HFFc6 (cell line): ENCODE data around the gene KIF18A. TPM values are rescaled to one million over a fixed set of nuclear protein-coding genes. Genes with fewer than 3 reads are reported as not detected.

Experiments used
- DNase-seq: peaks from one replicate; pipeline ENCODE4 v3.0.0-alpha.2; 2018
- H3K27ac Mint-ChIP-seq: 2 replicates; pipeline ENCODE4 v1.8.0; 2020; ENCODE audit warnings: mild to moderate bottlenecking, mixed read lengths
- H3K27me3 Mint-ChIP-seq: 2 replicates; pipeline ENCODE4 v1.8.0; 2021; ENCODE audit warnings: mild to moderate bottlenecking, moderate library complexity, mixed read lengths; ENCODE audit not compliant: insufficient read depth
- H3K36me3 Mint-ChIP-seq: 2 replicates; pipeline ENCODE4 v1.8.0; 2021; ENCODE audit warnings: low read depth, mixed read lengths
- H3K4me1 Mint-ChIP-seq: 2 replicates; pipeline ENCODE4 v1.8.0; 2020; ENCODE audit warnings: low read depth, mixed read lengths
- H3K4me3 Mint-ChIP-seq: 2 replicates; pipeline ENCODE4 v1.8.0; 2020; ENCODE audit warnings: mild to moderate bottlenecking, moderate library complexity, mixed read lengths
- H3K9me3 Mint-ChIP-seq: 2 replicates; pipeline ENCODE4 v1.8.0; 2020; ENCODE audit warnings: mild to moderate bottlenecking, mixed read lengths
- total RNA-seq, 6 experiments: library from RNA; stranded (reverse); fragmentation: NEBNext Ultra II Directional; extraction: Animal tissue kit (Norgen Biotek cat#: 25700); gene quantifications; 2 replicates in 1 of 6; 3 replicates in 5 of 6; pipeline ENCODE4 v1.2.3, GENCODE V29; 2021
- TF ChIP-seq, protein P1 (sequence below): fragments of 200-600 bp; sonication (generic); IDR thresholded peaks from 2 replicates; pipeline ENCODE4 v1.5.0; 2021; ENCODE audit warnings: antibody characterized with exemption, mild to moderate bottlenecking

Gene KIF18A
- total RNA-seq, 6 experiments from 2014 or later: 13.1 to 25.4 (median 22.4) TPM

DNA sequence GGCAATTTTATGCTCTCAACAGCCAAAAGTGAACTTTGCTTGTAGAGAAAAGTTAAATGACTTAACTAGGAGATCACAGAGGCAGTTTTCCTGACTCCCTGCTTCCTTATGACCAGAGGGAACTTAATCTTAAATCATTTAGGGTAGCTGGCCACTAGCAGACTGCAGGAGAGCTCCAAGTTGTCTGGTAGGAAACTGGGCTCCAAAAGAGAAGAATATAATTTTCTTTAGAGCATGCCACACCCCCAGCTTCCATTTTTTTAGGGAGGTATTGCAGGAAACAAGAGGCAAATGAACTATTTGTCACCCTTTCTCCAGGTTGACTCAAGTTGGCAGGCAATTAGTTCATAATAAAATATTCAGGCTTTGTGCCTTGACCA lies 2.9 kb upstream of the KIF18A start:
- TF ChIP-seq, protein P1, sequence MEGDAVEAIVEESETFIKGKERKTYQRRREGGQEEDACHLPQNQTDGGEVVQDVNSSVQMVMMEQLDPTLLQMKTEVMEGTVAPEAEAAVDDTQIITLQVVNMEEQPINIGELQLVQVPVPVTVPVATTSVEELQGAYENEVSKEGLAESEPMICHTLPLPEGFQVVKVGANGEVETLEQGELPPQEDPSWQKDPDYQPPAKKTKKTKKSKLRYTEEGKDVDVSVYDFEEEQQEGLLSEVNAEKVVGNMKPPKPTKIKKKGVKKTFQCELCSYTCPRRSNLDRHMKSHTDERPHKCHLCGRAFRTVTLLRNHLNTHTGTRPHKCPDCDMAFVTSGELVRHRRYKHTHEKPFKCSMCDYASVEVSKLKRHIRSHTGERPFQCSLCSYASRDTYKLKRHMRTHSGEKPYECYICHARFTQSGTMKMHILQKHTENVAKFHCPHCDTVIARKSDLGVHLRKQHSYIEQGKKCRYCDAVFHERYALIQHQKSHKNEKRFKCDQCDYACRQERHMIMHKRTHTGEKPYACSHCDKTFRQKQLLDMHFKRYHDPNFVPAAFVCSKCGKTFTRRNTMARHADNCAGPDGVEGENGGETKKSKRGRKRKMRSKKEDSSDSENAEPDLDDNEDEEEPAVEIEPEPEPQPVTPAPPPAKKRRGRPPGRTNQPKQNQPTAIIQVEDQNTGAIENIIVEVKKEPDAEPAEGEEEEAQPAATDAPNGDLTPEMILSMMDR: no peak
- Mint-ChIP-seq H3K27ac (peak overlapping the region; percentile 99), H3K36me3 (peaks cover 41% of the 10 kb centered on the region; the same call in 1 of the 2 replicates), H3K9me3 (no peaks in the 10 kb centered on the region), H3K4me3 (peak overlapping the region; percentile 98), H3K4me1 (peaks cover 60% of the 10 kb centered on the region), H3K27me3 (peaks cover 10% of the 10 kb centered on the region)
- no peak for DNase-seq

DNA sequence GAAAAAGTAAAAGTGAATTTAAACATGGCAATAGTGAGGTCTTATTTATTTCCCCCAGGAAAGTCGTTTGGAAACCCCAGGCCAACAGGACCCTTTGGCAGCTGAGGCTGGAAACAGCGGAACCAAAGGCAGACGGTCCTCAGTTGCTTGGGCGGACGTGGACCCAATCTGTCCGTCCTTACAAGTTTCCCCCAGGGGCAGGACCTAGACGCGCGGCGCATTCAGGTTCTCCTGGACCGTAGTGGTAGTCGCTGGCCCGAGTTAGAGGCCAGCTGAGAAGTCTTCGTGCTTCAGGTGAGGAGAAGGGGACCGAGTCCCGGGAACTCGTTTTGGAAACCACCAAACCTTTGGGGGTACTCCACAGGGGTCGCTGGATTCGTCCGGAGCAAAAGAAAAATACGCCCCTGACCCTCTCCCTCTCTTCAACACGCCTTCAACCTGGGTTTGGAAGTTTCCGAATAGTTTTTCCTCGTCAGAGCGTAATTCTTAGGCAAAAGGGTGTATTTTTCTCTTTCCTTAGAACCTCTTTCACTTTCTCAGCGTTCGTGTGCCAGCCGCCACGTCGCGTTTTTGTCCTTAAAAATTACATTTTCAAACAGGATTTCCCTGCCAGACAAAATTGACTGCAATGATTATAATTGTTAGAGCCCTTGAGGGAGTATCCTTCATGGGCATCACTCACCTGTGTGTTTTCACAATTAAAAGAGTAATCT lies 2.3 kb upstream of the KIF18A start:
- DNase-seq: peak; percentile 69
- TF ChIP-seq, protein P1: no peak
- H3K36me3 Mint-ChIP-seq: peaks cover 37% of the 10 kb centered on the region; the same call in 1 of the 2 replicates
- H3K27ac Mint-ChIP-seq: peak overlapping the region; percentile 99
- H3K27me3 Mint-ChIP-seq: peaks cover 10% of the 10 kb centered on the region
- H3K9me3 Mint-ChIP-seq: no peaks in the 10 kb centered on the region
- H3K4me3 Mint-ChIP-seq: peak overlapping the region; percentile 98
- peaks cover 65% of the 10 kb centered on the region for H3K4me1 Mint-ChIP-seq

DNA sequence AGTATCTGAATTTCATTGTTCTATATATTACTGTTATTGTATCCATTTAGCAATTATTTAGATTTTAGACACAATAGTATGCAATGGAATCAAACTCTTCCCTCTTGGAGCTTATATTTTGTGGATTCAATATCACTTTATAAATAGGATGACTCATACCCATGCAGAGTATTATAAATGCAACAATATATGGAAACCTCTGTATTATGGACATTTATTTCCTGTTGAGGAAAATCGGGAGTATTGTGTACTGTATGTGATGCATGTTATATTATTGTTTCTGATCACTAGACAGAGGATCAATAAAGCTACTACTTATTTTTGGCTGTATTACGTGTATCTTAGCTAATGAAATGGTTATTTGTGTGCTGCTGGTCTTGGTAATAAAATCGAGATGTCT lies 1.0 kb upstream of the KIF18A start:
- no peaks in the 10 kb centered on the region for H3K9me3 Mint-ChIP-seq
- H3K4me1 Mint-ChIP-seq: peaks cover 74% of the 10 kb centered on the region
- no peak for DNase-seq
- H3K27me3 Mint-ChIP-seq: peaks cover 10% of the 10 kb centered on the region
- peak overlapping the region; percentile 98 for H3K4me3 Mint-ChIP-seq
- TF ChIP-seq, protein P1: no peak
- peaks cover 33% of the 10 kb centered on the region; the same call in 1 of the 2 replicates for H3K36me3 Mint-ChIP-seq
- H3K27ac Mint-ChIP-seq: peak overlapping the region; percentile 99

DNA sequence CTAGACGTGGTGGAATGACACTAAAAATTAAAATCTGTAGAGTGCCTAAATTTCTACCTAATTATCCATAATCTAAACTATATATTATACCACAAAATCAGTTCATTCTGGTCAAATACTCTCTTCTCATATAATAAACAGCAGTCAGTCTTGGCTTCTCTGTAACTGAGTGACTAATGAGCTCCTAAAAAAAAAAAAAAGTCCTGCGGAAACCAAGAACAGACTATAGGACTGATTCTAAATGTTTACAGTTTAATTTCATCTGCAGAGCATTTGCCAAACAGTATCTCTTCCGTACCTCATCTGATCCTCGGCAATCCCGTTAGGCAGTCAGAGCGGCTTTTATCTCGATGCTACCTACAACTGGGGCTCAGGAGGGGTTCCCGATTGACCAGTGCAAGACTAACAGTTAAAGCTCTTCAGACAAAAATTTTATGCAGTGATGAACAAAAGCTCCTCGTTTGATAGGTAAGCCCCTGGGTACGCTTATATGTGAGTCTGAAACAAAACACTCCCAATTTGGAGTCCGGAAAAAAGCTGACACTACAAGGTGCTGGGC lies 686 bp downstream of the KIF18A start:
- Mint-ChIP-seq H3K9me3 (no peaks in the 10 kb centered on the region), H3K36me3 (peaks cover 34% of the 10 kb centered on the region), H3K4me1 (peaks cover 81% of the 10 kb centered on the region), H3K27ac (peak overlapping the region; percentile 99), H3K4me3 (peak overlapping the region; percentile 98), H3K27me3 (peaks cover 10% of the 10 kb centered on the region)
- no peak for DNase-seq
- TF ChIP-seq, protein P1: no peak

DNA sequence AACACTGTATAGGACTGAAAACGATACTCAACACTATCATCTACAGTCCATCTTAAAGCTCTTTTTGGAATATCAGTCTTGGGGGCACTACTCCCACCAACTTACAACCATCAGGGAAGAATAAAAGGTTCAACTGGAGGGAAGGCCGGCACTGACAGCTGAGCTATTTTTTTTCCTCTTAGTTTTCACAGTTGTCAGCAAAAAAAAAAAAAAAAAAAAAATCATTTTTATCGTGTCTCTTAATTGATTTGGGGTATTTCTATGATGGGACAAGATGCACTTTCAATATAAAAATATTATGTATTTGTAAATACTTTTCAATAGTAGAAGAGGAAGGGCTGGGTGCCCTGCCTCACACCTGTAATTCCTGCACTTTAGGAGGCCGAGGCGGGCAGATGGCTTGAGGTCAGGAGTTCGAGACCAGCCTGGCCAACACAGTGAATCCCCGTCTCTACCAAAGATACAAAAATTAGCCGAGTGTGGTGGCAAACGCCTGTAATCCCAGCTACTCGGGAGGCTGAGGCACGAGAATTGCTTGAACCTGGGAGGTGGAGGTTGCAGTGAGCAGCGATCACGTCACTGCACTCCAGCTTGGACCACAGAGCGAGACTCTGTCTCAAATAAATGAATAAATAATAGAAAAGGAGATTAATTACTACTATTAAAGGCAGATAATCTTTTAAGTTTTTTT lies 1.5 kb downstream of the KIF18A start:
- no peaks in the 10 kb centered on the region for H3K9me3 Mint-ChIP-seq
- no peak for DNase-seq
- peak overlapping the region; percentile 99 for H3K27ac Mint-ChIP-seq
- H3K27me3 Mint-ChIP-seq: peaks cover 10% of the 10 kb centered on the region
- peaks cover 81% of the 10 kb centered on the region for H3K4me1 Mint-ChIP-seq
- H3K36me3 Mint-ChIP-seq: peaks cover 29% of the 10 kb centered on the region
- TF ChIP-seq, protein P1: no peak
- peak overlapping the region; percentile 98 for H3K4me3 Mint-ChIP-seq
